ENCODE measurements around the gene OR2AJ1.

DNA sequence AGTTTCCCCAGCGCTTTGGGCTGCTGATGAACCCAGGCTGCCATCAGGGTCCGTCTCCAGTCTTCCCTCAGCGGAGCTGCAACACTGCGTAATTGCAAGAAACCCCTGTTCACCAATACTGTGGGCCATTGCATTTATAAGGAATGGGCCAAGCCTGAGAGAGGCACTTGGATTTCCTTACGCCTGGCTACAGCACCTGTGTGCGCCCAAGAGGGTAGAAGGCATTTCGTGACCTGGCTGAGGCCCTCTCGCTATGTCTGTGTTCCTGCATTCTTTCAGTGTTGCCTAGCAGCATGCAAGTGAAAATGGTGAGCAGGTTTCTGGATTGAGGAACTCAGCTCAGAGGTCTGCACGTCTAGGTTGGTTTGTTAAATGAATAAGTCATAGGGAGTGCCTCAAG is 41.3 kb upstream of the OR2AJ1 start:
- TF ChIP-seq, protein P1, sequence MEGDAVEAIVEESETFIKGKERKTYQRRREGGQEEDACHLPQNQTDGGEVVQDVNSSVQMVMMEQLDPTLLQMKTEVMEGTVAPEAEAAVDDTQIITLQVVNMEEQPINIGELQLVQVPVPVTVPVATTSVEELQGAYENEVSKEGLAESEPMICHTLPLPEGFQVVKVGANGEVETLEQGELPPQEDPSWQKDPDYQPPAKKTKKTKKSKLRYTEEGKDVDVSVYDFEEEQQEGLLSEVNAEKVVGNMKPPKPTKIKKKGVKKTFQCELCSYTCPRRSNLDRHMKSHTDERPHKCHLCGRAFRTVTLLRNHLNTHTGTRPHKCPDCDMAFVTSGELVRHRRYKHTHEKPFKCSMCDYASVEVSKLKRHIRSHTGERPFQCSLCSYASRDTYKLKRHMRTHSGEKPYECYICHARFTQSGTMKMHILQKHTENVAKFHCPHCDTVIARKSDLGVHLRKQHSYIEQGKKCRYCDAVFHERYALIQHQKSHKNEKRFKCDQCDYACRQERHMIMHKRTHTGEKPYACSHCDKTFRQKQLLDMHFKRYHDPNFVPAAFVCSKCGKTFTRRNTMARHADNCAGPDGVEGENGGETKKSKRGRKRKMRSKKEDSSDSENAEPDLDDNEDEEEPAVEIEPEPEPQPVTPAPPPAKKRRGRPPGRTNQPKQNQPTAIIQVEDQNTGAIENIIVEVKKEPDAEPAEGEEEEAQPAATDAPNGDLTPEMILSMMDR (IDR thresholded peaks at IDR 0.05), result no peak
- no peak for TF ChIP-seq POLR2A (IDR thresholded peaks at IDR 0.05)
